ENCODE measurements around the gene PRKG1. TPM values are rescaled to one million over a fixed set of nuclear protein-coding genes. Genes with fewer than 3 reads are reported as not detected.
"Not testable (repeated sequence)": the region's sequence is repeated elsewhere in the genome, so short reads cannot be mapped to it uniquely, and the experiment has no call there.

Gene PRKG1
- total and polyA plus RNA-seq, 4 donors = 6.8 to 38.1 (median 15.4) TPM

- no peaks in the 10 kb centered on the region for H3K36me3 ChIP-seq (ENCODE audit: control insufficient read depth, insufficient read depth, low read length)
- no peaks in the 10 kb centered on the region for H3K4me1 ChIP-seq (ENCODE audit: control insufficient read depth, insufficient read depth, low read length)
- DNase-seq (ENCODE audit: low read depth in 4 of 6, low spot score in 6 of 6) = no peak
- H3K9me3 ChIP-seq (ENCODE audit: control insufficient read depth, insufficient read depth, low read length) = no peaks in the 10 kb centered on the region
- no peaks in the 10 kb centered on the region for H3K27me3 ChIP-seq (ENCODE audit: control insufficient read depth, insufficient read depth, low read length)
- H3K27ac ChIP-seq (ENCODE audit: low read depth, low read length) = no peak overlapping the region
- no peak overlapping the region for H3K4me3 ChIP-seq (ENCODE audit: low read depth, low read length)
These were observed 195.5 kb downstream of the PRKG1 start for GRCh38 chr10:51269821-51270220.

GRCh38 chr10:51270936-51271530 is 196.7 kb downstream of the PRKG1 start:
- H3K36me3 ChIP-seq (ENCODE audit: control insufficient read depth, insufficient read depth, low read length) = no peaks in the 10 kb centered on the region
- no peaks in the 10 kb centered on the region for H3K9me3 ChIP-seq (ENCODE audit: control insufficient read depth, insufficient read depth, low read length)

GRCh38 chr10:51272099-51272498 is 197.8 kb downstream of the PRKG1 start:
- not testable (repeated sequence) for H3K4me3 ChIP-seq (ENCODE audit: low read depth, low read length); DNase-seq (ENCODE audit: low read depth in 4 of 6, low spot score in 6 of 6); H3K9me3 ChIP-seq (ENCODE audit: control insufficient read depth, insufficient read depth, low read length); H3K36me3 ChIP-seq (ENCODE audit: control insufficient read depth, insufficient read depth, low read length); H3K4me1 ChIP-seq (ENCODE audit: control insufficient read depth, insufficient read depth, low read length); H3K27me3 ChIP-seq (ENCODE audit: control insufficient read depth, insufficient read depth, low read length); H3K27ac ChIP-seq (ENCODE audit: low read depth, low read length)
- WGBS (ENCODE audit: insufficient coverage) = no CpG with 5 or more reads among the region's 2 CpGs

More at GRCh38 chr10:51270936-51271530, 196.7 kb downstream of the PRKG1 start:
- Histone ChIP-seq H3K4me3 (ENCODE audit: low read depth, low read length) (no peak overlapping the region), H3K4me1 (ENCODE audit: control insufficient read depth, insufficient read depth, low read length) (no peaks in the 10 kb centered on the region), H3K27me3 (ENCODE audit: control insufficient read depth, insufficient read depth, low read length) (no peaks in the 10 kb centered on the region), H3K27ac (ENCODE audit: low read depth, low read length) (no peak overlapping the region)
- no peak for DNase-seq (ENCODE audit: low read depth in 4 of 6, low spot score in 6 of 6)
- WGBS (ENCODE audit: insufficient coverage) = no CpG with 5 or more reads among the region's 2 CpGs

- peak in 1 of 6 donors; percentile 25 for DNase-seq (ENCODE audit: low read depth in 4 of 6, low spot score in 6 of 6)
- H3K4me3 ChIP-seq (ENCODE audit: low read depth, low read length) = no peak overlapping the region
These were observed 198.3 kb downstream of the PRKG1 start for GRCh38 chr10:51272555-51272954.

GRCh38 chr10:51273574-51273973 is 199.3 kb downstream of the PRKG1 start:
- H3K27ac ChIP-seq (ENCODE audit: low read depth, low read length) = no peak overlapping the region
- H3K4me3 ChIP-seq (ENCODE audit: low read depth, low read length) = no peak overlapping the region
- WGBS (ENCODE audit: insufficient coverage) = 79% methylated on average over 2 of the region's 5 CpGs
- H3K4me1 ChIP-seq (ENCODE audit: control insufficient read depth, insufficient read depth, low read length) = no peaks in the 10 kb centered on the region
- H3K9me3 ChIP-seq (ENCODE audit: control insufficient read depth, insufficient read depth, low read length) = no peaks in the 10 kb centered on the region
- H3K27me3 ChIP-seq (ENCODE audit: control insufficient read depth, insufficient read depth, low read length) = no peaks in the 10 kb centered on the region
- no peaks in the 10 kb centered on the region for H3K36me3 ChIP-seq (ENCODE audit: control insufficient read depth, insufficient read depth, low read length)
- DNase-seq (ENCODE audit: low read depth in 4 of 6, low spot score in 6 of 6) = no peak

More at GRCh38 chr10:51272555-51272954, 198.3 kb downstream of the PRKG1 start:
- no peak overlapping the region for H3K27ac ChIP-seq (ENCODE audit: low read depth, low read length)
- no CpG with 5 or more reads among the region's 1 CpG for WGBS (ENCODE audit: insufficient coverage)
- no peaks in the 10 kb centered on the region for H3K9me3 ChIP-seq (ENCODE audit: control insufficient read depth, insufficient read depth, low read length)
- no peaks in the 10 kb centered on the region for H3K36me3 ChIP-seq (ENCODE audit: control insufficient read depth, insufficient read depth, low read length)
- H3K4me1 ChIP-seq (ENCODE audit: control insufficient read depth, insufficient read depth, low read length) = no peaks in the 10 kb centered on the region
- no peaks in the 10 kb centered on the region for H3K27me3 ChIP-seq (ENCODE audit: control insufficient read depth, insufficient read depth, low read length)

- H3K27ac ChIP-seq (ENCODE audit: low read depth, low read length); H3K27me3 ChIP-seq (ENCODE audit: control insufficient read depth, insufficient read depth, low read length); DNase-seq (ENCODE audit: low read depth in 4 of 6, low spot score in 6 of 6); H3K4me3 ChIP-seq (ENCODE audit: low read depth, low read length); H3K36me3 ChIP-seq (ENCODE audit: control insufficient read depth, insufficient read depth, low read length); H3K9me3 ChIP-seq (ENCODE audit: control insufficient read depth, insufficient read depth, low read length); H3K4me1 ChIP-seq (ENCODE audit: control insufficient read depth, insufficient read depth, low read length): not testable (repeated sequence)
- no CpG with 5 or more reads among the region's 6 CpGs for WGBS (ENCODE audit: insufficient coverage)
These were observed 201.8 kb downstream of the PRKG1 start for GRCh38 chr10:51276097-51276496.

GRCh38 chr10:51281387-51281786 is 207.1 kb downstream of the PRKG1 start:
- DNase-seq (ENCODE audit: low read depth in 4 of 6, low spot score in 6 of 6); H3K9me3 ChIP-seq (ENCODE audit: control insufficient read depth, insufficient read depth, low read length); H3K27ac ChIP-seq (ENCODE audit: low read depth, low read length); H3K4me1 ChIP-seq (ENCODE audit: control insufficient read depth, insufficient read depth, low read length); H3K36me3 ChIP-seq (ENCODE audit: control insufficient read depth, insufficient read depth, low read length); H3K27me3 ChIP-seq (ENCODE audit: control insufficient read depth, insufficient read depth, low read length); H3K4me3 ChIP-seq (ENCODE audit: low read depth, low read length): not testable (repeated sequence)
- WGBS (ENCODE audit: insufficient coverage) = 84% methylated on average over 5 of the region's 5 CpGs

GRCh38 chr10:51285601-51286000 is 211.3 kb downstream of the PRKG1 start:
- Histone ChIP-seq H3K4me1 (ENCODE audit: control insufficient read depth, insufficient read depth, low read length) (no peaks in the 10 kb centered on the region), H3K27ac (ENCODE audit: low read depth, low read length) (no peak overlapping the region), H3K36me3 (ENCODE audit: control insufficient read depth, insufficient read depth, low read length) (no peaks in the 10 kb centered on the region), H3K9me3 (ENCODE audit: control insufficient read depth, insufficient read depth, low read length) (no peaks in the 10 kb centered on the region), H3K4me3 (ENCODE audit: low read depth, low read length) (no peak overlapping the region), H3K27me3 (ENCODE audit: control insufficient read depth, insufficient read depth, low read length) (no peaks in the 10 kb centered on the region)
- no peak for DNase-seq (ENCODE audit: low read depth in 4 of 6, low spot score in 6 of 6)
- WGBS (ENCODE audit: insufficient coverage) = 96% methylated on average over 2 of the region's 3 CpGs

- H3K36me3 ChIP-seq (ENCODE audit: control insufficient read depth, insufficient read depth, low read length) = no peaks in the 10 kb centered on the region
- no peak overlapping the region for H3K4me3 ChIP-seq (ENCODE audit: low read depth, low read length)
- no peaks in the 10 kb centered on the region for H3K9me3 ChIP-seq (ENCODE audit: control insufficient read depth, insufficient read depth, low read length)
- no peaks in the 10 kb centered on the region for H3K4me1 ChIP-seq (ENCODE audit: control insufficient read depth, insufficient read depth, low read length)
- no peaks in the 10 kb centered on the region for H3K27me3 ChIP-seq (ENCODE audit: control insufficient read depth, insufficient read depth, low read length)
- H3K27ac ChIP-seq (ENCODE audit: low read depth, low read length) = no peak overlapping the region
- DNase-seq (ENCODE audit: low read depth in 4 of 6, low spot score in 6 of 6) = no peak
These were observed 214.2 kb downstream of the PRKG1 start for GRCh38 chr10:51288511-51288910.

- no CpG with 5 or more reads among the region's 1 CpG for WGBS (ENCODE audit: insufficient coverage)
- no peaks in the 10 kb centered on the region for H3K4me1 ChIP-seq (ENCODE audit: control insufficient read depth, insufficient read depth, low read length)
These were observed 215.2 kb downstream of the PRKG1 start for GRCh38 chr10:51289519-51289918.

More at GRCh38 chr10:51289519-51289918, 215.2 kb downstream of the PRKG1 start:
- Histone ChIP-seq H3K36me3 (ENCODE audit: control insufficient read depth, insufficient read depth, low read length) (no peaks in the 10 kb centered on the region), H3K27me3 (ENCODE audit: control insufficient read depth, insufficient read depth, low read length) (no peaks in the 10 kb centered on the region), H3K27ac (ENCODE audit: low read depth, low read length) (no peak overlapping the region), H3K9me3 (ENCODE audit: control insufficient read depth, insufficient read depth, low read length) (peaks cover under 1% of the 10 kb centered on the region), H3K4me3 (ENCODE audit: low read depth, low read length) (no peak overlapping the region)
- no peak for DNase-seq (ENCODE audit: low read depth in 4 of 6, low spot score in 6 of 6)
